HepG2 (cell line): ENCODE results near the gene POU1F1. TPM values are rescaled to one million over a fixed set of nuclear protein-coding genes. Genes with fewer than 3 reads are reported as not detected.

Source experiments
- ARNT2 ChIP-seq: sonication (generic); formaldehyde crosslinking; IDR thresholded peaks from 2 replicates; pipeline ENCODE4 v1.8.0; 2022; ENCODE audit warnings: mild to moderate bottlenecking, low read depth, missing genetic modification reagents, moderate library complexity
- BHLHE40 ChIP-seq: IDR thresholded peaks from 2 replicates; pipeline ENCODE4 v1.6.1; 2011; ENCODE audit warnings: low read length, improper control_type of control experiment
- CAMTA2 ChIP-seq: sonication (generic); formaldehyde crosslinking; IDR thresholded peaks from 2 replicates; pipeline ENCODE4 v1.4.0; 2020; ENCODE audit warnings: mild to moderate bottlenecking, missing genetic modification reagents, borderline replicate concordance
- E2F1 ChIP-seq: sonication (generic); formaldehyde crosslinking; IDR thresholded peaks from 2 replicates; pipeline ENCODE4 v1.5.0; 2020; ENCODE audit warnings: missing genetic modification reagents
- MED1 ChIP-seq: sonication (generic); formaldehyde crosslinking; IDR thresholded peaks from 2 replicates; pipeline ENCODE4 v1.4.0; 2020; ENCODE audit warnings: missing genetic modification reagents
- MEIS2 ChIP-seq: sonication (generic); formaldehyde crosslinking; IDR thresholded peaks from 2 replicates; pipeline ENCODE4 v1.9.0; 2021; ENCODE audit warnings: mild to moderate bottlenecking, missing genetic modification reagents
- MXD4 ChIP-seq: IDR thresholded peaks from 2 replicates; pipeline ENCODE4 v1.6.1; 2016; ENCODE audit warnings: mild to moderate bottlenecking, missing biosample characterization, missing genetic modification reagents
- RFXAP ChIP-seq: sonication (generic); formaldehyde crosslinking; IDR thresholded peaks from 2 replicates; pipeline ENCODE4 v1.4.0; 2020; ENCODE audit warnings: missing genetic modification reagents, borderline replicate concordance
- SAP130 ChIP-seq: IDR thresholded peaks from 2 replicates; pipeline ENCODE4 v1.6.1; 2016; ENCODE audit warnings: low read depth
- YY1 ChIP-seq: IDR thresholded peaks from 2 replicates; pipeline ENCODE4 v1.6.1; 2011; ENCODE audit warnings: low read length, low read depth, moderate library complexity, mild to moderate bottlenecking; ENCODE audit not compliant: insufficient read depth, insufficient replicate concordance
- ZBTB3 ChIP-seq: sonication (generic); formaldehyde crosslinking; IDR thresholded peaks from 2 replicates; pipeline ENCODE4 v1.4.0; 2020; ENCODE audit warnings: low read depth, mild to moderate bottlenecking, moderate library complexity, missing genetic modification reagents, borderline replicate concordance
- ZFX ChIP-seq: sonication (generic); formaldehyde crosslinking; IDR thresholded peaks from 2 replicates; pipeline ENCODE4 v1.4.0; 2020; ENCODE audit warnings: mild to moderate bottlenecking, low read depth, missing genetic modification reagents, moderate library complexity
- ZNF264 ChIP-seq: sonication (generic); formaldehyde crosslinking; IDR thresholded peaks from 2 replicates; pipeline ENCODE4 v1.4.0; 2020; ENCODE audit warnings: missing genetic modification reagents
- ZNF317 ChIP-seq: sonication (generic); formaldehyde crosslinking; IDR thresholded peaks from 2 replicates; pipeline ENCODE4 v1.5.0; 2020; ENCODE audit warnings: mild to moderate bottlenecking, missing genetic modification reagents
- ZNF337 ChIP-seq: sonication (generic); formaldehyde crosslinking; IDR thresholded peaks from 2 replicates; pipeline ENCODE4 v1.5.1; 2020; ENCODE audit warnings: missing genetic modification reagents, low read depth, mild to moderate bottlenecking, borderline replicate concordance
- ZNF614 ChIP-seq: IDR thresholded peaks from 2 replicates; pipeline ENCODE4 v1.6.1; 2018; ENCODE audit warnings: missing biosample characterization, missing genetic modification reagents, inconsistent platforms, borderline replicate concordance
- ZNF749 ChIP-seq: sonication (generic); formaldehyde crosslinking; IDR thresholded peaks from 2 replicates; pipeline ENCODE4 v1.8.0; 2022; ENCODE audit warnings: mild to moderate bottlenecking, missing genetic modification reagents, moderate library complexity, borderline replicate concordance
- ZSCAN30 ChIP-seq: sonication (generic); formaldehyde crosslinking; IDR thresholded peaks from 2 replicates; pipeline ENCODE4 v1.5.0; 2020; ENCODE audit warnings: mild to moderate bottlenecking, missing genetic modification reagents
- polyA plus RNA-seq, 8 experiments: library from polyadenylated mRNA; depleted of rRNA in 3 of 8; stranded (reverse) in 7 of 8; unstranded in 1 of 8; fragments of >200 nt; fragmentation: Illumina TruSeq in 4 of 8; extraction: Trizol in 4 of 8; gene quantifications; 2 replicates each; pipeline versions ENCODE4 v1.2.1 to v1.2.3, GENCODE V29; 2011 to 2016; ENCODE audit warnings: low read depth in 4 of 8, missing spikeins in 1 of 8, mixed read lengths in 1 of 8; ENCODE audit not compliant: insufficient read depth in 1 of 8
- total RNA-seq, 5 experiments: library from RNA; depleted of rRNA; stranded (reverse); fragments of >200 nt; fragmentation: Illumina TruSeq; extraction: Trizol; gene quantifications; 2 replicates each; pipeline ENCODE4 v1.2.3, GENCODE V29; 2016; ENCODE audit warnings: low read depth in 1 of 5
- TF ChIP-seq, protein P1 (sequence below): sonication (generic); formaldehyde crosslinking; IDR thresholded peaks from 2 replicates; pipeline ENCODE4 v1.9.0; 2022; ENCODE audit warnings: low read depth, missing genetic modification reagents
- TF ChIP-seq, protein P2 (sequence below): sonication (generic); formaldehyde crosslinking; IDR thresholded peaks from 2 replicates; pipeline ENCODE4 v1.8.0; 2022; ENCODE audit warnings: low read depth, missing genetic modification reagents
- TF ChIP-seq, protein P3 (sequence below): sonication (generic); formaldehyde crosslinking; IDR thresholded peaks from 2 replicates; pipeline ENCODE4 v1.8.0; 2022; ENCODE audit warnings: missing genetic modification reagents, mild to moderate bottlenecking, borderline replicate concordance
- TF ChIP-seq, protein P4 (sequence below): IDR thresholded peaks from 2 replicates; pipeline ENCODE4 v1.6.1; 2016; ENCODE audit warnings: missing genetic modification reagents, missing compliant biosample characterization

POU1F1 gene
- total and polyA plus RNA-seq, 2 of the 13 experiments (the other 11 are each of a cell fraction or from before 2014, with no cell fraction given): not detected

GRCh38 chr3:87227104-87227834 is 49.1 kb downstream of the POU1F1 start, which contains the start of gene CHMP2B (continued):
- 0 out of 2 replicates have a peak, but pooled peaks have one; percentile 63 for TF ChIP-seq ZNF749
- TF ChIP-seq MEIS2 (CRISPR knock-in tag): peak; percentile 24; the same call in 1 of the 2 replicates
- TF ChIP-seq CAMTA2 (CRISPR knock-in tag): 0 out of 2 replicates have a peak, but pooled peaks have one; percentile 37
- peak; percentile 18; the same call in 1 of the 2 replicates for TF ChIP-seq BHLHE40
- 0 out of 2 replicates have a peak, but pooled peaks have one; percentile 44 for TF ChIP-seq ZNF337
- TF ChIP-seq ZNF317: peak; percentile 44; the same call in 1 of the 2 replicates
- TF ChIP-seq, protein P1, sequence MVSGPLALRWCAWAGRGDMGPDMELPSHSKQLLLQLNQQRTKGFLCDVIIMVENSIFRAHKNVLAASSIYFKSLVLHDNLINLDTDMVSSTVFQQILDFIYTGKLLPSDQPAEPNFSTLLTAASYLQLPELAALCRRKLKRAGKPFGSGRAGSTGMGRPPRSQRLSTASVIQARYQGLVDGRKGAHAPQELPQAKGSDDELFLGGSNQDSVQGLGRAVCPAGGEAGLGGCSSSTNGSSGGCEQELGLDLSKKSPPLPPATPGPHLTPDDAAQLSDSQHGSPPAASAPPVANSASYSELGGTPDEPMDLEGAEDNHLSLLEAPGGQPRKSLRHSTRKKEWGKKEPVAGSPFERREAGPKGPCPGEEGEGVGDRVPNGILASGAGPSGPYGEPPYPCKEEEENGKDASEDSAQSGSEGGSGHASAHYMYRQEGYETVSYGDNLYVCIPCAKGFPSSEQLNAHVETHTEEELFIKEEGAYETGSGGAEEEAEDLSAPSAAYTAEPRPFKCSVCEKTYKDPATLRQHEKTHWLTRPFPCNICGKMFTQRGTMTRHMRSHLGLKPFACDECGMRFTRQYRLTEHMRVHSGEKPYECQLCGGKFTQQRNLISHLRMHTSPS (CRISPR knock-in tag): peak; percentile 68; the same call in 1 of the 2 replicates
- TF ChIP-seq YY1: peak; percentile 53
- TF ChIP-seq, protein P2, sequence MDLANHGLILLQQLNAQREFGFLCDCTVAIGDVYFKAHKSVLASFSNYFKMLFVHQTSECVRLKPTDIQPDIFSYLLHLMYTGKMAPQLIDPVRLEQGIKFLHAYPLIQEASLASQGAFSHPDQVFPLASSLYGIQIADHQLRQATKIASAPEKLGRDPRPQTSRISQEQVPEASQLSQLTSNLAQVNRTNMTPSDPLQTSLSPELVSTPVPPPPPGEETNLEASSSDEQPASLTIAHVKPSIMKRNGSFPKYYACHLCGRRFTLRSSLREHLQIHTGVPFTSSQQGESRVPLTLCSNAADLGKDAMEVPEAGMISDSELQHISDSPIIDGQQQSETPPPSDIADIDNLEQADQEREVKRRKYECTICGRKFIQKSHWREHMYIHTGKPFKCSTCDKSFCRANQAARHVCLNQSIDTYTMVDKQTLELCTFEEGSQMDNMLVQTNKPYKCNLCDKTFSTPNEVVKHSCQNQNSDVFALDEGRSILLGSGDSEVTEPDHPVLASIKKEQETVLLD: 0 out of 2 replicates have a peak, but pooled peaks have one; percentile 33
- peak; percentile 68; the same call in 1 of the 2 replicates for TF ChIP-seq ARNT2
- TF ChIP-seq, protein P3, sequence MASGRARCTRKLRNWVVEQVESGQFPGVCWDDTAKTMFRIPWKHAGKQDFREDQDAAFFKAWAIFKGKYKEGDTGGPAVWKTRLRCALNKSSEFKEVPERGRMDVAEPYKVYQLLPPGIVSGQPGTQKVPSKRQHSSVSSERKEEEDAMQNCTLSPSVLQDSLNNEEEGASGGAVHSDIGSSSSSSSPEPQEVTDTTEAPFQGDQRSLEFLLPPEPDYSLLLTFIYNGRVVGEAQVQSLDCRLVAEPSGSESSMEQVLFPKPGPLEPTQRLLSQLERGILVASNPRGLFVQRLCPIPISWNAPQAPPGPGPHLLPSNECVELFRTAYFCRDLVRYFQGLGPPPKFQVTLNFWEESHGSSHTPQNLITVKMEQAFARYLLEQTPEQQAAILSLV (CRISPR knock-in tag): no peak
- 0 out of 2 replicates have a peak, but pooled peaks have one; percentile 45 for TF ChIP-seq ZNF264 (CRISPR knock-in tag)
- TF ChIP-seq RFXAP (CRISPR knock-in tag): peak; percentile 20; the same call in 1 of the 2 replicates
- peak; percentile 58; the same call in 1 of the 2 replicates for TF ChIP-seq SAP130
- 0 out of 2 replicates have a peak, but pooled peaks have one; percentile 14 for TF ChIP-seq ZNF614 (CRISPR knock-in tag)
- 0 out of 2 replicates have a peak, but pooled peaks have one; percentile 28 for TF ChIP-seq MED1 (CRISPR knock-in tag)
- 0 out of 2 replicates have a peak, but pooled peaks have one; percentile 30 for TF ChIP-seq ZBTB3 (CRISPR knock-in tag)
- peak; percentile 65; the same call in 1 of the 2 replicates for TF ChIP-seq MXD4
- TF ChIP-seq, protein P4, sequence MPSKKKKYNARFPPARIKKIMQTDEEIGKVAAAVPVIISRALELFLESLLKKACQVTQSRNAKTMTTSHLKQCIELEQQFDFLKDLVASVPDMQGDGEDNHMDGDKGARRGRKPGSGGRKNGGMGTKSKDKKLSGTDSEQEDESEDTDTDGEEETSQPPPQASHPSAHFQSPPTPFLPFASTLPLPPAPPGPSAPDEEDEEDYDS: peak; percentile 33; the same call in 1 of the 2 replicates
- peak; percentile 46; the same call in 1 of the 2 replicates for TF ChIP-seq E2F1
- no peak for TF ChIP-seq ZSCAN30
- peak; percentile 90 for TF ChIP-seq ZFX (CRISPR knock-in tag)
